Glomerular visceral epithelial cell (primary cell): ENCODE results near the gene PPP1R13B.

Experiments
- DNase-seq: peaks from one replicate; pipeline ENCODE4 v3.0.0-alpha.2; 2016; ENCODE audit errors: extremely low spot score

The PPP1R13B gene

GRCh38 chr14:103880348-103881267, 33.2 kb upstream of the PPP1R13B start:
- peak; percentile 90 for DNase-seq

- DNase-seq = peak; percentile 89
These were observed 32.4 kb upstream of the PPP1R13B start for GRCh38 chr14:103879570-103880347.

GRCh38 chr14:103879118-103879569, 31.8 kb upstream of the PPP1R13B start:
- DNase-seq = no peak

- no peak for DNase-seq
These were observed 30.8 kb upstream of the PPP1R13B start for GRCh38 chr14:103878180-103878579.

GRCh38 chr14:103875010-103875409, 27.6 kb upstream of the PPP1R13B start:
- no peak for DNase-seq

GRCh38 chr14:103872481-103873113, 25.2 kb upstream of the PPP1R13B start:
- no peak for DNase-seq

GRCh38 chr14:103871596-103872480, 24.5 kb upstream of the PPP1R13B start:
- DNase-seq = no peak

GRCh38 chr14:103870891-103871595, 23.7 kb upstream of the PPP1R13B start:
- DNase-seq = no peak

GRCh38 chr14:103870144-103870876, 22.9 kb upstream of the PPP1R13B start:
- no peak for DNase-seq

GRCh38 chr14:103869406-103870143, 22.2 kb upstream of the PPP1R13B start:
- no peak for DNase-seq

GRCh38 chr14:103868242-103868897, 21.0 kb upstream of the PPP1R13B start:
- no peak for DNase-seq

GRCh38 chr14:103867523-103867953, 20.2 kb upstream of the PPP1R13B start:
- no peak for DNase-seq

GRCh38 chr14:103867020-103867419, 19.6 kb upstream of the PPP1R13B start:
- no peak for DNase-seq

- DNase-seq = no peak
These were observed 15.9 kb upstream of the PPP1R13B start for GRCh38 chr14:103863245-103863644.

- no peak for DNase-seq
These were observed 15.0 kb upstream of the PPP1R13B start for GRCh38 chr14:103862393-103862782.

- DNase-seq = no peak
These were observed 14.3 kb upstream of the PPP1R13B start for GRCh38 chr14:103861413-103862392.
